Right lobe of liver (tissue), 6 donors: ENCODE measurements around the gene ERC1. TPM values are rescaled to one million over a fixed set of nuclear protein-coding genes. Genes with fewer than 3 reads are reported as not detected.

Experiments
- ATAC-seq, 4 donors: fragments of 200-7000 bp; cut with Tn5 transposase; one replicate each; pipeline ENCODE4 v1.9.1; 2020; ENCODE audit warnings: mild to moderate bottlenecking in 4 of 4, moderate library complexity in 4 of 4
- DNase-seq, 3 donors: peaks; one replicate each; pipeline ENCODE4 v3.0.0-alpha.2; 2020
- H3K27ac ChIP-seq, 3 donors: fragments of 200-600 bp; one replicate each; pipeline ENCODE4 v1.8.0; 2022
- H3K27me3 ChIP-seq, 2 donors: fragments of 200-600 bp; one replicate each; pipeline ENCODE4 v1.8.0; 2022
- H3K36me3 ChIP-seq, 4 donors: fragments of 200-600 bp; sonication (generic) in 1 of 4; one replicate each; pipeline versions ENCODE4 v1.5.1 to v1.8.0; 2017 to 2022; ENCODE audit warnings: control low read depth in 1 of 4
- H3K4me1 ChIP-seq, 4 donors: fragments of 200-600 bp; sonication (generic) in 1 of 4; one replicate each; pipeline versions ENCODE4 v1.5.1 to v1.8.0; 2017 to 2022; ENCODE audit warnings: control low read depth in 1 of 4
- H3K4me3 ChIP-seq, 3 donors: fragments of 200-600 bp; one replicate each; pipeline ENCODE4 v1.8.0; 2022
- H3K9me3 ChIP-seq, 4 donors: fragments of 200-600 bp; sonication (generic) in 1 of 4; one replicate each; pipeline versions ENCODE4 v1.5.1 to v1.8.0; 2017 to 2022; ENCODE audit warnings: control low read depth in 1 of 4
- POLR2A ChIP-seq: fragments of 450-650 bp; IDR thresholded peaks from one replicate; pipeline ENCODE4 v1.6.1; 2017; ENCODE audit warnings: antibody characterized with exemption, mild to moderate bottlenecking
- WGBS: methylation state at CpG from one replicate; pipeline ENCODE4 v1.1.6; 2018; ENCODE audit warnings: low coverage, low lambda C conversion rate; ENCODE audit not compliant: insufficient coverage; ENCODE audit errors: missing lambda C conversion rate; 5-methylcytosine and 5-hydroxymethylcytosine counted together
- intact Hi-C, 2 donors: fragments of 100-400 bp; cut with DNase I; formaldehyde crosslinking; loops; one replicate each; pipeline versions ENCODE4 v1.11.2 to v1.14.1; 2022
- total RNA-seq, 6 experiments: library from RNA; depleted of rRNA in 2 of 6; stranded (reverse); fragments of >200 nt in 2 of 6; fragmentation: NEBNext Ultra II Directional in 3 of 6; extraction: Animal tissue kit (Norgen Biotek cat#: 25700) in 3 of 6; gene quantifications; one replicate each; pipeline versions ENCODE4 v1.1.0 to v1.2.4, GENCODE V29; 2016 to 2023
- TF ChIP-seq, protein P1 (sequence below), 4 donors: fragments of 200-600 bp in 3 of 4; fragments of 450-650 bp in 1 of 4; IDR thresholded peaks; one replicate each; pipeline versions ENCODE4 v1.5.1 to v1.8.0; 2016 to 2022; ENCODE audit warnings: antibody characterized with exemption in 4 of 4, mild to moderate bottlenecking in 2 of 4
- donor health status: DM: no; HTN: yes; CAD: no.
- donor health status: DM: no; HTN: no; CAD: no.
- donor health status: DM: no; HTN: no; CAD: no.
- donor health status: DM: no; HTN: yes; CAD: no.
- donor health status: DM: no; HTN: yes; CAD: no.

Gene ERC1
- total RNA-seq, 6 experiments from 2014 or later = 24.8 to 30.8 (median 28.6) TPM

DNA sequence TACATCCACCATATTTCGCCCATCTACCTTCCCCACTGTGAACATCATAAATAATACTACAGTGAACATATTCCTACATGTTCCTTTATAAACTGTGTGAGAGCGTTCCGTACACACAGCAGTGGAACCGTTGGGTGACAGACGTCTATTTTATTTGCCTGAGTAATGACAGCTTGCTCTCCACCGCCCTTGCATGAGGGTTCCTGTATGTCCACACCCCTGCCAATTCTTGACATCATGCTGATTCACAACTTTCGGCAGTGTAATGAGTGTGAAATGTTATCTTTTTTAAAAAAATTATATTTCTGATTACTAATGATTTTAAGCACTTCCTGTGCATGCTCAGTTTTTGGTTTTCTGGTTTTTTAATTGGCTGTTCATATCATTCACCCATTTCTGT is 37.2 kb upstream of the ERC1 start:
- ATAC-seq = no peak
- Histone ChIP-seq H3K36me3 (no peaks in the 10 kb centered on the region), H3K27ac (no peak overlapping the region), H3K4me1 (peaks cover 0 to 1% (median 0%) of the 10 kb centered on the region in 4 donors), H3K9me3 (no peaks in the 10 kb centered on the region), H3K27me3 (no peaks in the 10 kb centered on the region), H3K4me3 (no peak overlapping the region)
- intact Hi-C loops = loop anchor here in 1 of 2 donors (5.0 kb wide), 1 partner anchor 386 kb away; no protein-coding TSS in a partner anchor
- TF ChIP-seq, protein P1, sequence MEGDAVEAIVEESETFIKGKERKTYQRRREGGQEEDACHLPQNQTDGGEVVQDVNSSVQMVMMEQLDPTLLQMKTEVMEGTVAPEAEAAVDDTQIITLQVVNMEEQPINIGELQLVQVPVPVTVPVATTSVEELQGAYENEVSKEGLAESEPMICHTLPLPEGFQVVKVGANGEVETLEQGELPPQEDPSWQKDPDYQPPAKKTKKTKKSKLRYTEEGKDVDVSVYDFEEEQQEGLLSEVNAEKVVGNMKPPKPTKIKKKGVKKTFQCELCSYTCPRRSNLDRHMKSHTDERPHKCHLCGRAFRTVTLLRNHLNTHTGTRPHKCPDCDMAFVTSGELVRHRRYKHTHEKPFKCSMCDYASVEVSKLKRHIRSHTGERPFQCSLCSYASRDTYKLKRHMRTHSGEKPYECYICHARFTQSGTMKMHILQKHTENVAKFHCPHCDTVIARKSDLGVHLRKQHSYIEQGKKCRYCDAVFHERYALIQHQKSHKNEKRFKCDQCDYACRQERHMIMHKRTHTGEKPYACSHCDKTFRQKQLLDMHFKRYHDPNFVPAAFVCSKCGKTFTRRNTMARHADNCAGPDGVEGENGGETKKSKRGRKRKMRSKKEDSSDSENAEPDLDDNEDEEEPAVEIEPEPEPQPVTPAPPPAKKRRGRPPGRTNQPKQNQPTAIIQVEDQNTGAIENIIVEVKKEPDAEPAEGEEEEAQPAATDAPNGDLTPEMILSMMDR (IDR thresholded peaks at IDR 0.05) = no peak
- TF ChIP-seq POLR2A = no peak
- 68% methylated on average over 7 of the region's 7 CpGs for WGBS
- no peak for DNase-seq

DNA sequence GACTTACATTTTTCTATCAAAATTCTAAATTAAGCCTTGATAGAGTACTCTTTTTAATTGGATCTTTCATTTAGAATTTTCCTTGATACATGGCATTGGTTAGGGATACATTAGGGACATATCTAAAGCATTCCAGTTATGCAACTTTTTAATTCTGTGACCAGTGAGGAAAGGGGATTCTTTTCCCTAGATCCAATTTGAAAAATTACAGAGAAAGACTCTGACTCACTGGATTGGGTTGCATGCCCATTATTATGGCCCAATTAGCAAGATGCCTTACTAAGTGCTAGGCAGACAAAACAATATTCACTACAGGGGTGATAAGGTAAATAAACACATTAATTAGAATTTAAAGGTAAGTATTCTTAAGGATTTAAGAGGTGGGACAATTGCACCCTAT is 36.3 kb upstream of the ERC1 start:
- no peaks in the 10 kb centered on the region for H3K27me3 ChIP-seq
- TF ChIP-seq POLR2A = no peak
- TF ChIP-seq, protein P1 (IDR thresholded peaks at IDR 0.05) = no peak
- no peak for DNase-seq
- no peak overlapping the region for H3K27ac ChIP-seq
- no peaks in the 10 kb centered on the region for H3K9me3 ChIP-seq
- H3K36me3 ChIP-seq = no peaks in the 10 kb centered on the region
- no peak for ATAC-seq
- intact Hi-C loops = loop anchor here in 1 of 2 donors (5.0 kb wide), 1 partner anchor 387 kb away; no protein-coding TSS in a partner anchor
- H3K4me3 ChIP-seq = no peak overlapping the region
- H3K4me1 ChIP-seq = no peaks in the 10 kb centered on the region

DNA sequence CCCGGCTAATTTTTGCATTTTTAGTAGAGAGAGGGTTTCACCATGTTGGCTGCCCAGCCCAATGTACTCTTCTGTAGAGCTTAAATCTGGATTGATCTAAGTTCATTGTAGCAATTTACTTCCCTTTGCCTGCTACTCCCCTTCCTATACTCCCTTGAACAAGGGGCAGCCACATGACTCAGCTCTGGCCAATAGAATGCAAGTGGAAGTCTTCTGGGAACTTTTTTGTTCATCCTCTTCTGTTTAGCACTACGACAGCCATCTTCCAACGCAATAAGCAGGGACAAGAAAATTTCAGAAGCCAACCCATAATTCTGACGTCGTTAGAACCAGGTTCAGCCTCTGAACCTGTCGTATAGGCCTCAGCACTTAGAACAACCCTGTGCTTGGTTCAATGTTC is 35.1 kb upstream of the ERC1 start:
- Histone ChIP-seq H3K4me3 (no peak overlapping the region), H3K9me3 (no peaks in the 10 kb centered on the region), H3K4me1 (no peaks in the 10 kb centered on the region), H3K36me3 (no peaks in the 10 kb centered on the region), H3K27ac (no peak overlapping the region), H3K27me3 (no peaks in the 10 kb centered on the region)
- DNase-seq (no peak), ATAC-seq (no peak)
- TF ChIP-seq, protein P1 (IDR thresholded peaks at IDR 0.05) = no peak
- TF ChIP-seq POLR2A = no peak
- intact Hi-C loops = no loop called here
- WGBS = 84% methylated on average over 4 of the region's 6 CpGs

DNA sequence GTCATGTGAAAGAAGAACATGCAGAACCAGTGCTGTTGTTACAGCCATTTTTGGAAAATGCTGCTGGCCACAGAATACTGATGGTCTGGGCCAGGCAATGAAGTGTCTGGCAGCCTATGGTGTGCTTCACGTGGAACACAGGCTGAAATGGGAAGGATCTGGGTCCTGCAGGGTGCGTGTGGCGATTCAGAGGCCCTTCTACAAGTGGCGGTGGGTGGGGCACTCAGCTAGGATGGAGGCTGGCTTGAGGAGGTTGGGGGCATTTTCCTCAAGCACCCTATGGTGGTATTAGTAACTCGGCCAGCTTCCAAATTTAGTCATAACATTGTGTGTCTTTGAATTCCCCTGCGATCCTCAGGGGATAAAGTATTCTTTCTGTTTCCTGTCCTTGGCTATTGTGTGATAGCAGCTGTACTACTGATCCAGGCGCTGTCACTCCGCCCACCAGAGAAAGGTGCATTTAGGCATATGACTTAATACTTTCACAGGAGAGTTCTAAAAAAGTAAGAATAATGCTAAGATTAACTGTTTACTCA is 32.4 kb upstream of the ERC1 start:
- Histone ChIP-seq H3K27ac (no peak overlapping the region), H3K36me3 (no peaks in the 10 kb centered on the region), H3K9me3 (no peaks in the 10 kb centered on the region), H3K4me3 (no peak overlapping the region), H3K4me1 (no peaks in the 10 kb centered on the region), H3K27me3 (no peaks in the 10 kb centered on the region)
- WGBS = 47% methylated on average over 4 of the region's 8 CpGs
- no peak for TF ChIP-seq POLR2A
- TF ChIP-seq, protein P1 (IDR thresholded peaks at IDR 0.05) = no peak
- DNase-seq (no peak), ATAC-seq (no peak)
- intact Hi-C loops = no loop called here

DNA sequence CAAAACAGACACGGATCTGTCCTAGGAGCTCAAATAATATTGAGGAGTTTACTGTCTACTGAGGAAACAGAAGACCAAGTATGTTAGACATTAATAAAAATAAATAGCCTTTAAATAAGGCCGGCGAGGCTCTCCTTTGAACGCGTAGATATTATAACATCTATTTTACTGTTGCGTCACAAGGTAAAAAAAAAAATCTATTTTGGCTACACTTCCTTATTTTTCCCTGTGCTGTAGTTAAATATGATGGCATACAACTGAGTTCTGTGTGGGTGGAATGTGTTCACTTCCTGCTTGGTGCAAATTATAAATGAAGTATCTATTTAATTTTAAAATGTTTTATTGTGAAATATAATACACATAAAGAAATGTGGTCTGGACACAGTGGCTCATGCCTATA is 24.3 kb upstream of the ERC1 start:
- ATAC-seq (no peak), DNase-seq (no peak)
- intact Hi-C loops = no loop called here
- TF ChIP-seq POLR2A = no peak
- TF ChIP-seq, protein P1 (IDR thresholded peaks at IDR 0.05) = no peak
- Histone ChIP-seq H3K27me3 (no peaks in the 10 kb centered on the region), H3K4me3 (no peak overlapping the region), H3K27ac (no peak overlapping the region), H3K36me3 (no peaks in the 10 kb centered on the region), H3K4me1 (no peaks in the 10 kb centered on the region), H3K9me3 (no peaks in the 10 kb centered on the region)
- 87% methylated on average over 6 of the region's 6 CpGs for WGBS
